HL-60 (cell line): ENCODE results near the gene EXOSC7.

Experiments used
- DNase-seq, 2 experiments: peaks; one replicate each; pipeline ENCODE4 v3.0.0-alpha.2; 2010 to 2020; ENCODE audit warnings: low read depth in 1 of 2, low spot score in 1 of 2
- H3K27ac ChIP-seq: fragments of 250-450 bp; sonication (Bioruptor Pico); replicated peaks from 2 replicates; pipeline ENCODE4 v1.5.1; 2020; ENCODE audit warnings: mild to moderate bottlenecking, moderate library complexity
- H3K27me3 ChIP-seq: fragments of 250-450 bp; sonication (Bioruptor Pico); 2 replicates; pipeline ENCODE4 v1.5.1; 2021; ENCODE audit warnings: mild to moderate bottlenecking, moderate library complexity; ENCODE audit not compliant: insufficient read depth, poor library complexity, severe bottlenecking
- H3K4me3 ChIP-seq: replicated peaks from 2 replicates; pipeline ENCODE4 v1.5.1; 2011; ENCODE audit warnings: mild to moderate bottlenecking, control low read depth, low read length; ENCODE audit not compliant: insufficient read depth
- CTCF ChIP-seq: IDR thresholded peaks from one replicate; pipeline ENCODE4 v1.5.1; 2011; ENCODE audit warnings: low read length, control low read depth, inconsistent platforms; ENCODE audit not compliant: insufficient read depth
- GABPA ChIP-seq: IDR thresholded peaks from 2 replicates; pipeline ENCODE4 v1.6.1; 2012; ENCODE audit warnings: low read depth
- POLR2AphosphoS5 ChIP-seq: IDR thresholded peaks from 2 replicates; pipeline ENCODE4 v1.6.1; 2012; ENCODE audit warnings: low read depth
- SPI1 ChIP-seq: IDR thresholded peaks from 2 replicates; pipeline ENCODE4 v1.6.1; 2012; ENCODE audit warnings: low read depth, mild to moderate bottlenecking, borderline replicate concordance
- TF ChIP-seq, protein P1 (sequence below): IDR thresholded peaks from 2 replicates; pipeline ENCODE4 v1.6.1; 2012; ENCODE audit warnings: low read depth; ENCODE audit not compliant: insufficient replicate concordance

The EXOSC7 gene

DNA sequence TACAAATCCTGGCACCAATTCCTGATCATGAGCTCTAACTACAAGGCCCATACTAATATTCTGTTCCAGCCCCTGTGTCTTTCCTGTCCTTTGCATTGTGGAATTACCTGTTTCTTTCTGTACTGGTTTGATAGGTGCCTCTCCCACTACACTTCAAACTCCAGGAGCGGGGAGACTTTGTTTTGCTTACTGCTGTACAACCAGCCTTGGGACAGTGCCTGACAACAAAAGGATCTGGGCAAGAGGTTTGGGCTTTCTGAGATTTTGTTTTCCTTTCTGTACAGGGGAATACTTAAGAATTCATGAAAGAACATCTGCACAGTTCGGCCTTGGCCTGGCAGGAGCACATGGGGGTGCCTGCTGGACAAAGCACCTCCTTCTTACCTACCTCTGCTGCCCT, 45.1 kb upstream of the EXOSC7 start:
- no peak overlapping the region for H3K27ac ChIP-seq
- no peak overlapping the region for H3K4me3 ChIP-seq
- TF ChIP-seq SPI1 = no peak
- TF ChIP-seq POLR2AphosphoS5 = no peak
- TF ChIP-seq GABPA = no peak
- TF ChIP-seq, protein P1, sequence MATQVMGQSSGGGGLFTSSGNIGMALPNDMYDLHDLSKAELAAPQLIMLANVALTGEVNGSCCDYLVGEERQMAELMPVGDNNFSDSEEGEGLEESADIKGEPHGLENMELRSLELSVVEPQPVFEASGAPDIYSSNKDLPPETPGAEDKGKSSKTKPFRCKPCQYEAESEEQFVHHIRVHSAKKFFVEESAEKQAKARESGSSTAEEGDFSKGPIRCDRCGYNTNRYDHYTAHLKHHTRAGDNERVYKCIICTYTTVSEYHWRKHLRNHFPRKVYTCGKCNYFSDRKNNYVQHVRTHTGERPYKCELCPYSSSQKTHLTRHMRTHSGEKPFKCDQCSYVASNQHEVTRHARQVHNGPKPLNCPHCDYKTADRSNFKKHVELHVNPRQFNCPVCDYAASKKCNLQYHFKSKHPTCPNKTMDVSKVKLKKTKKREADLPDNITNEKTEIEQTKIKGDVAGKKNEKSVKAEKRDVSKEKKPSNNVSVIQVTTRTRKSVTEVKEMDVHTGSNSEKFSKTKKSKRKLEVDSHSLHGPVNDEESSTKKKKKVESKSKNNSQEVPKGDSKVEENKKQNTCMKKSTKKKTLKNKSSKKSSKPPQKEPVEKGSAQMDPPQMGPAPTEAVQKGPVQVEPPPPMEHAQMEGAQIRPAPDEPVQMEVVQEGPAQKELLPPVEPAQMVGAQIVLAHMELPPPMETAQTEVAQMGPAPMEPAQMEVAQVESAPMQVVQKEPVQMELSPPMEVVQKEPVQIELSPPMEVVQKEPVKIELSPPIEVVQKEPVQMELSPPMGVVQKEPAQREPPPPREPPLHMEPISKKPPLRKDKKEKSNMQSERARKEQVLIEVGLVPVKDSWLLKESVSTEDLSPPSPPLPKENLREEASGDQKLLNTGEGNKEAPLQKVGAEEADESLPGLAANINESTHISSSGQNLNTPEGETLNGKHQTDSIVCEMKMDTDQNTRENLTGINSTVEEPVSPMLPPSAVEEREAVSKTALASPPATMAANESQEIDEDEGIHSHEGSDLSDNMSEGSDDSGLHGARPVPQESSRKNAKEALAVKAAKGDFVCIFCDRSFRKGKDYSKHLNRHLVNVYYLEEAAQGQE = no peak
- TF ChIP-seq CTCF = no peak
- H3K27me3 ChIP-seq = no peaks in the 10 kb centered on the region
- DNase-seq = no peak

DNA sequence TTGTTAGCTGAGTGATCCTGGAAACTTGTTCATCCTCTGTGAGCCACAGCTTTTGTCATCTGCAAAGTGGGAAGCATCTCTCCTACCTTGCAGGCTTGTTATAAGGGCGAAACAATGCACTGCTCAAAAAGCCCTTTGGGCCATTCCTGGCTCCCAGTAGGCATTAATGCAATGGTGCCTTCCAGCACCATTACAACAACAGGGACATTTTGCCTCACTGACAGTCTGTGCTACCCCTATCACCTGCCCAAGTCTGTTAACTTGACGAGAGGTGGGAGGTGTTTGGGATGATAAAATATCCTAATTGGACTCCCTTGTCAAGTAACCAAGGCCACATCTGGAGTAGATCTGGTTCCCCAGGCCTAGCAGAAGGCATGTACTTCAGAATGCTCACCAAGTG, 44.3 kb upstream of the EXOSC7 start:
- Histone ChIP-seq H3K27me3 (no peaks in the 10 kb centered on the region), H3K27ac (no peak overlapping the region), H3K4me3 (no peak overlapping the region)
- no peak for TF ChIP-seq POLR2AphosphoS5
- DNase-seq = no peak

DNA sequence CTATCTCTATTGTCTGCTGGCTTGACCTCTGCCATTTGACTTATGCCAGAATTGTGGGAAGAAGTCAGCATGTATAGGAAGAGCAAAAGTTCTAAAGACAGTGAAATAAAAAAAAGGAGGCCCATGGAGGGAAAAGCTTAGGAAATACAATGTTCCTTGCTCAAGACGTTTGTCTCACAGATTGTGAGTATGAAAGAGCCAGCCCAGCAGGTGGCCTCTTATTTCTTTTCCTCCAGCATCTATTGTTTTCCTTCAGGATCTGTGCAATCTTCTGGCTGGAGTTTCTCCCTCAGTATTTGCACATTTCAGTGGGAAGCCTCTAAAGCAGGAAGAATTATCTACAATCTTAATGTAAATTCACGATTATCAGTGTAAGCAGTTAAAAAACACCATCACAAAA, 43.8 kb upstream of the EXOSC7 start:
- TF ChIP-seq POLR2AphosphoS5 (no peak), CTCF (no peak), SPI1 (no peak), GABPA (no peak)
- TF ChIP-seq, protein P1 = no peak
- DNase-seq = no peak
- Histone ChIP-seq H3K27me3 (no peaks in the 10 kb centered on the region), H3K27ac (no peak overlapping the region), H3K4me3 (no peak overlapping the region)

DNA sequence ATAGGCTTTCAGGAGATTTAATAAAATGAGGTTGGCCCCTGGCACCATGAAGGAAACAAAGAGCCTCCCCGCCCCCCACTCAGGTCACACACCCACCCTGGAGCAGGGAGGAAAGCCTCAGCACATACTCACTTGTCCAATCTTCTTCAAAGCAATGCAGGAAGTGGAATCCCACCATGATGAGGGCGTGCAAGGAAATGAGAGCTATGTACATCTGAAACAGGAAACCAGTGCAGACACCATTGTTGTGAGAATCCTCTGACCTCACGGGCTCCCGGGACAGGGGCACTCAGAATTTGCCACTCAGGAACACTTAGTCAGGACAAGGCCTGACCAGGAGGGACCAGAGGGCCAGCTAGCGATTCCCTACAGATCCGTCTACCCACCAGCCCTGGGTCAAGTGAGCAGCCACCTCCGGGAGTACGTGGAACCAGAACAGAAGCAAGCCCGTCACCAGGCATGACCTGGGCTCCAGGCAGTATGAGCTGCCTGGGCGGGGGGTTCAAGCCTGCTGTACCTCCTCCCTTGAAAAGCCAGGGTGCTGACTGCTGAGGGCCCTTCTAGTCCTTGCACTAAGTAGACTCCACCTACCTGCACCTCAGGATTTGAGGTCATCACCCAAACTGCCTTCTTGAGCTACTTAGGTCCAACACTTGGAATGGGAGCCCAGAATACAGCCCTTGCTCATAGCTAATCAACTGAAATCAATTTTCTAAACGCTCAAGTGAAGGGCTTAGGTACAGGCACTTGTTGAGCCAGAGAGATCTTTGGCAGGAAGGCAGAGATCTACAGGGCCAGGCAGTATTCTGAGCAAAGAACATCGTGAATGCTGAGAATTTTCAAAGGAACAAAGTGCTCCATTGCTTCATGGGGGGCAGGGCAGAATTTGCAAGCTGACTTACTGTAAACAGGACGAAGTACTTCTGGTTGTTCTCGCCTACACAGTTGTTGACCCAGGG, 42.8 kb upstream of the EXOSC7 start:
- H3K27me3 ChIP-seq = no peaks in the 10 kb centered on the region
- TF ChIP-seq CTCF (no peak), POLR2AphosphoS5 (no peak), GABPA (no peak), SPI1 (no peak)
- TF ChIP-seq, protein P1 = no peak
- no peak overlapping the region for H3K4me3 ChIP-seq
- DNase-seq = no peak
- H3K27ac ChIP-seq = no peak overlapping the region
